ENCODE results near the gene LFNG.

- TF ChIP-seq CTCF (IDR thresholded peaks at IDR 0.05) (no peak), POLR2AphosphoS5 (IDR thresholded peaks at IDR 0.05) (no peak)
These were observed 3.4 kb upstream of the LFNG start for GRCh38 chr7:2516194-2516555.

All from upper lobe of left lung (tissue), 4 donors.